Measurements from ENCODE around the gene TICAM1. TPM values are rescaled to one million over a fixed set of nuclear protein-coding genes. Genes with fewer than 3 reads are reported as not detected.
A peak's percentile ranks its signal among the peaks of the same experiment; 100 is the strongest.

Gene TICAM1
- total and polyA plus RNA-seq, 10 donors = 4.4 to 21.0 (median 12.1) TPM

GRCh38 chr19:4868286-4868834 lies 36.8 kb upstream of the TICAM1 start:
- Histone ChIP-seq H3K9me3 (no peaks in the 10 kb centered on the region), H3K27ac (peak overlapping the region in 7 of 8 donors; percentile 70 to 97 (median 91)), H3K36me3 (peaks cover 0 to 10% (median 0%) of the 10 kb centered on the region in 6 donors), H3K4me3 (peak overlapping the region in 5 of 8 donors; percentile 74 to 91 (median 75)), H3K27me3 (replicated peaks in 1 of 7) (no peaks in the 10 kb centered on the region), H3K4me1 (peaks cover 0 to 72% (median 36%) of the 10 kb centered on the region in 6 donors)
- whole genome bisulfite sequencing, 5 donors = 60 to 76% (median 69%) methylated on average over 10 of the region's 10 CpGs
- TF ChIP-seq POLR2AphosphoS5 (IDR thresholded peaks at IDR 0.05) (no peak), POLR2A (IDR thresholded peaks at IDR 0.05) (no peak)
- intact Hi-C loops (cut with DNase I; ENCODE audit: low total_unique reads) = no loop called here
- peak; percentile 77 for DNase-seq

- peak in 3 of 11 experiments; percentile 5 to 37 (median 22) for TF ChIP-seq CTCF (IDR thresholded peaks at IDR 0.05 in 8 of 11, conservative IDR thresholded peaks at IDR 0.05 in 3 of 11)
- TF ChIP-seq POLR2AphosphoS5 (IDR thresholded peaks at IDR 0.05) = peak; percentile 74 to 87 (median 82)
- no peak for TF ChIP-seq POLR2A (IDR thresholded peaks at IDR 0.05)
- H3K27ac ChIP-seq = peak within 1 kb of the TSS; percentile 70 to 97 (median 91)
- H3K36me3 ChIP-seq = peaks cover 0 to 16% (median 0%) of the 10 kb centered on the region in 6 donors
- peak; percentile 97 for DNase-seq
- WGBS, 5 donors = 3 to 7% (median 5%) methylated on average over 20 to 46 of the region's 46 CpGs
- no peaks in the 10 kb centered on the region for H3K9me3 ChIP-seq
- intact Hi-C loops (cut with DNase I; ENCODE audit: low total_unique reads) = no loop called here
- H3K4me3 ChIP-seq = peak within 1 kb of the TSS; percentile 58 to 91 (median 74)
- H3K4me1 ChIP-seq = peaks cover 0 to 73% (median 34%) of the 10 kb centered on the region in 6 donors
- no peaks in the 10 kb centered on the region for H3K27me3 ChIP-seq (replicated peaks in 1 of 7)
Observed at GRCh38 chr19:4867534-4868285, 36.2 kb upstream of the TICAM1 start, which contains the start of gene PLIN3. PLIN3 (minus strand) TSS chr19:4867667; CDS start chr19:4861394, 6,273 bp downstream.

GRCh38 chr19:4866595-4867424 lies 35.3 kb upstream of the TICAM1 start:
- H3K36me3 ChIP-seq = peaks cover 0 to 25% (median 0%) of the 10 kb centered on the region in 6 donors
- H3K27me3 ChIP-seq (replicated peaks in 1 of 7) = no peaks in the 10 kb centered on the region
- peak; percentile 93 for DNase-seq
- intact Hi-C loops (cut with DNase I; ENCODE audit: low total_unique reads) = no loop called here
- H3K9me3 ChIP-seq = no peaks in the 10 kb centered on the region
- peaks cover 0 to 69% (median 29%) of the 10 kb centered on the region in 6 donors for H3K4me1 ChIP-seq
- whole genome bisulfite sequencing, 5 donors = 1 to 3% (median 2%) methylated on average over 21 to 22 of the region's 22 CpGs
- TF ChIP-seq POLR2AphosphoS5 (IDR thresholded peaks at IDR 0.05) (no peak), CTCF (IDR thresholded peaks at IDR 0.05 in 8 of 11, conservative IDR thresholded peaks at IDR 0.05 in 3 of 11) (peak in 1 of 11 experiments; percentile 12), POLR2A (IDR thresholded peaks at IDR 0.05) (no peak)
- H3K27ac ChIP-seq = peak overlapping the region; percentile 70 to 97 (median 91)
- H3K4me3 ChIP-seq = peak overlapping the region; percentile 58 to 91 (median 74)

- Histone ChIP-seq H3K27me3 (replicated peaks in 1 of 7) (no peaks in the 10 kb centered on the region), H3K4me1 (peaks cover 0 to 25% (median 11%) of the 10 kb centered on the region in 6 donors), H3K36me3 (peaks cover 0 to 82% (median 47%) of the 10 kb centered on the region in 6 donors), H3K9me3 (no peaks in the 10 kb centered on the region), H3K4me3 (no peak overlapping the region), H3K27ac (no peak overlapping the region)
- intact Hi-C loops (cut with DNase I; ENCODE audit: low total_unique reads) = no loop called here
- 74 to 93% (median 86%) methylated on average over 4 to 10 of the region's 10 CpGs for WGBS, 5 donors
- no peak for DNase-seq
- TF ChIP-seq CTCF (IDR thresholded peaks at IDR 0.05 in 8 of 11, conservative IDR thresholded peaks at IDR 0.05 in 3 of 11) (no peak), POLR2AphosphoS5 (IDR thresholded peaks at IDR 0.05) (peak in 1 of 3 donors; percentile 40)
Observed at GRCh38 chr19:4861147-4861546, 29.6 kb upstream of the TICAM1 start.
